Measurements from ENCODE around the gene NTNG1. TPM values are rescaled to one million over a fixed set of nuclear protein-coding genes. Genes with fewer than 3 reads are reported as not detected.

NTNG1 gene
- total RNA-seq, 1 donor from 2014 or later = 19.7 TPM

DNA sequence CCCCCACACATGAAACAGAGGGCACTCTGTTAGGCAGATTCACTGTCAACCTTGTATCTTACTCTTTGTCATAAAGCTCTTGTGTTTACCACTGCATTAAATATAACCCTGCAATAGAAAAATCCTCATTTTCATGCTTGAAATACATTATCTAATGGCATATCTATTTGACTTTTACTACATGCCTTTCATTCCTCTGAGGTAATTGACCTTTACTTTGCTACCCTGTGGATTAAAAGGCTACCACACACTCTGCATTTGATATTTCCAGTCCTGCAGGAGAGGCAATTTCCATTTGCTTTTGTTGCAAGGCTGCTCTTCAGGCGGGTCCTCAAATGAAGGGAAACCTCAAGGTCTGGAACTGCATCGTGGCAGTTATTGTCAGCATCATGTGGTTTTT is 238.0 kb downstream of the NTNG1 start:
- H3K9me3 Mint-ChIP-seq = no peaks in the 10 kb centered on the region
- H3K4me3 Mint-ChIP-seq = no peak overlapping the region
- H3K27ac Mint-ChIP-seq = no peak overlapping the region
- H3K36me3 Mint-ChIP-seq = no peaks in the 10 kb centered on the region
- H3K27me3 Mint-ChIP-seq = no peaks in the 10 kb centered on the region
- TF ChIP-seq, protein P1, sequence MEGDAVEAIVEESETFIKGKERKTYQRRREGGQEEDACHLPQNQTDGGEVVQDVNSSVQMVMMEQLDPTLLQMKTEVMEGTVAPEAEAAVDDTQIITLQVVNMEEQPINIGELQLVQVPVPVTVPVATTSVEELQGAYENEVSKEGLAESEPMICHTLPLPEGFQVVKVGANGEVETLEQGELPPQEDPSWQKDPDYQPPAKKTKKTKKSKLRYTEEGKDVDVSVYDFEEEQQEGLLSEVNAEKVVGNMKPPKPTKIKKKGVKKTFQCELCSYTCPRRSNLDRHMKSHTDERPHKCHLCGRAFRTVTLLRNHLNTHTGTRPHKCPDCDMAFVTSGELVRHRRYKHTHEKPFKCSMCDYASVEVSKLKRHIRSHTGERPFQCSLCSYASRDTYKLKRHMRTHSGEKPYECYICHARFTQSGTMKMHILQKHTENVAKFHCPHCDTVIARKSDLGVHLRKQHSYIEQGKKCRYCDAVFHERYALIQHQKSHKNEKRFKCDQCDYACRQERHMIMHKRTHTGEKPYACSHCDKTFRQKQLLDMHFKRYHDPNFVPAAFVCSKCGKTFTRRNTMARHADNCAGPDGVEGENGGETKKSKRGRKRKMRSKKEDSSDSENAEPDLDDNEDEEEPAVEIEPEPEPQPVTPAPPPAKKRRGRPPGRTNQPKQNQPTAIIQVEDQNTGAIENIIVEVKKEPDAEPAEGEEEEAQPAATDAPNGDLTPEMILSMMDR (conservative IDR thresholded peaks at IDR 0.05) = no peak
- DNase-seq (ENCODE audit: extremely low spot score, unreplicated experiment) = no peak
- peaks cover 4% of the 10 kb centered on the region for H3K4me1 Mint-ChIP-seq (ENCODE audit: unreplicated experiment)

DNA sequence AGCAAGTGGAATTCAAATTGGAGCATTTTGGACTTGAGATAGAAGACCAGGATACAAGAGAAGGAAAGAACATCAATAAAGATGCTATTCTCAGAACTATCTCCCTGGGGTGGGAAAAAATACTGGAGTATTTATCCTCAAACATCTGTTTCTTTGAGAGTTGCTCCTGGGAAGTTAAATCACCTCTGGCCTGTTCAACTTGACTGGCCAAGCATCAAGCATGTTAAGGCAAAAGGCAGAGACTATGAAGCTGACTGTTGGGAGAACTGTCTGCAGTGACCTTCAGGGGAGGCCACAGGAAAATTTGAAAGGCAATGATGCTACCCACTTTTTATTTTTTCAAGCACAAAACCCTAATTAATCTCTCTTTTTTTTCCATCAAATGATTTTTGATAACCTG is 239.0 kb downstream of the NTNG1 start:
- H3K4me3 Mint-ChIP-seq = no peak overlapping the region
- H3K36me3 Mint-ChIP-seq = no peaks in the 10 kb centered on the region

DNA sequence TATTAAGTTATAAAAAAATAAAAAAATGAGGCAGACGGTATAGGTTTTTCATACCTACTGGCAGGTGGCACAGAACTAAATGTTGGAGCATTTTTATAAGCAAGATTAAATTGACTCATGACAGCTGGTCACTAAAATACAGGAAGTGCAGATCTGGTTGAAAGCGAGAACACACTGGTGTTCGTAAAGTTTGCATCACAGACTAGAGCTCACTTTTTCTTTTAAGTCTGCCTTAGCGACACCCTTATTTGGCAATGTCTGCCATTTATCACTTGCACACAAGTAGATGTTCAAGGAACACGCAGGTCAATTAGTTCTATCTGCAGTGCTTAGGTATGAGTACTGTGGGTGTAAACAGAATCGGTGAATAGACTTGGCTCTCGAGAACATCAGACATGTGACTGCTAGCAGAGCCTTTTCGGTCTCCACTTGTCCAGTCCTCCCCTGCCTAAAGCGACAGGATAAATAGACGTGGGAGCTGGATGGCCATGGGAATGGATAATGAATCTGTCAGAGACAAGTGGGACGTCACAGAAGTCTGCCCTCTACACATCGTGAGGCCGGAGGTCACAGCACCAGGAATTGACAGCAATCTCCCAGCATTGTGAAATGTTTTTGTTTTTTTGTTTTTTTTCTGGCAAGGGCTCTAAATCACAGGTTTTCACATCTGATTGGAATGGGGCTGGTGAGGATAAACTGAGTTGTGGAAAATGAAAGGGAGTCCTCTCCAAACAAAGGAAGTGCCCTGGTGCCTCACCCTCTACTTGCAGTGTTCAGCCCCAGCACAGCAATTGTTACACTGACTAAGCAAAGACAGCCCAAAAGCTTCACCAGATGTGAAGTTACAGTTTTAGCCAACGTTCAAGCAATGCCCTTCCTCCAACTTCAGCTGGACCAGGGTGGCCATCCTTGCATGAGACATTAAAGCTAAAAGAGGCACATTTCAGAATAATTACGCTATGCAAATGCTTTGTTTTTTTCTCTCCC is 248.9 kb downstream of the NTNG1 start:
- Mint-ChIP-seq H3K4me3 (no peak overlapping the region), H3K9me3 (peaks cover 7% of the 10 kb centered on the region), H3K4me1 (ENCODE audit: unreplicated experiment) (peaks cover 7% of the 10 kb centered on the region), H3K36me3 (no peaks in the 10 kb centered on the region), H3K27ac (no peak overlapping the region), H3K27me3 (no peaks in the 10 kb centered on the region)
- DNase-seq (ENCODE audit: extremely low spot score, unreplicated experiment) = no peak
- TF ChIP-seq, protein P1 (conservative IDR thresholded peaks at IDR 0.05) = no peak

More for the DNA sequence above, 239.0 kb downstream of the NTNG1 start:
- Mint-ChIP-seq H3K9me3 (no peaks in the 10 kb centered on the region), H3K4me1 (ENCODE audit: unreplicated experiment) (peaks cover 4% of the 10 kb centered on the region), H3K27ac (no peak overlapping the region), H3K27me3 (no peaks in the 10 kb centered on the region)
- no peak for DNase-seq (ENCODE audit: extremely low spot score, unreplicated experiment)
- TF ChIP-seq, protein P1 (conservative IDR thresholded peaks at IDR 0.05) = no peak

DNA sequence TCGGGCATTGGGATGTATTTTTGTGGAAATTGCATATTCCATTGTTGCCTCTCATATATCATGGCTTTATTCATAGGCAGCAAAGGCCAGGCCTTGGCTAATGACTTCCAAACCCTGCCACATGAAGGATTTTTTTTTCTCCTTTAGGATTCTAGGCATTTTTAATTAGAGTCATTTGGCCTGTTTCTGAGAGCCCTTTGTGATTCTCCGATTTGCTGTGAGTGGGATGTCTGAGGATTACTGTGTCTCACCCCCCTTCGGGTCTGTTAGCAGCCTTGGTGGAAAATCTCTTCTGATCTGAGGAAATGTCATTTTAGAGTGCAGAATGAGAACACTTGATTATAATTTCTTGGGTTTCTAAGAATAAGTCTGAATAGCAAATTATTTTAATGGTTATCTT is 253.5 kb downstream of the NTNG1 start:
- TF ChIP-seq, protein P1 (conservative IDR thresholded peaks at IDR 0.05) = no peak
- DNase-seq (ENCODE audit: extremely low spot score, unreplicated experiment) = no peak
- H3K27me3 Mint-ChIP-seq = no peaks in the 10 kb centered on the region
- no peak overlapping the region for H3K27ac Mint-ChIP-seq
- H3K4me1 Mint-ChIP-seq (ENCODE audit: unreplicated experiment) = peaks cover 20% of the 10 kb centered on the region
- H3K9me3 Mint-ChIP-seq = peaks cover 7% of the 10 kb centered on the region
- no peaks in the 10 kb centered on the region for H3K36me3 Mint-ChIP-seq
- H3K4me3 Mint-ChIP-seq = no peak overlapping the region

DNA sequence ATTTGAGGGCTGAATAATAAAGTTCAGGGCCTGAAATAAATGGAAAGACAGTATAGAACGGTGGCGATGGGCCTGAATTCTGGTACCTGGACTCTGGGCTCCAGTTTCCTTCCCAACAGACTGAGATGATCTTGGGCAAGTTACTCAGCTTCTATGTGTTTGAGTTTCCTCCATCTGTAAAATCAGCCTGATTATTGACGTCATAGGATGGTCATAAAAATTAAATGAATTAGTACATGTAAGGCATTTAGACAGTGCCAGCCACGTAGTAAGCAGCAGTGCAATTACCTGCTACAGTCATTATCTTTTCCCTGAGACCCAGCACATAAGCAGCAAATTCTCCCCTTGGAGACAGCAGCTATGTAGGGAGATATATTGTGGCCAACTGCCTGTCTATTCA is 260.9 kb downstream of the NTNG1 start:
- no peaks in the 10 kb centered on the region for H3K9me3 Mint-ChIP-seq
- no peak overlapping the region for H3K27ac Mint-ChIP-seq
- DNase-seq (ENCODE audit: extremely low spot score, unreplicated experiment) = no peak
- no peak overlapping the region for H3K4me3 Mint-ChIP-seq
- H3K27me3 Mint-ChIP-seq = no peaks in the 10 kb centered on the region
- H3K36me3 Mint-ChIP-seq = no peaks in the 10 kb centered on the region
- peaks cover 4% of the 10 kb centered on the region for H3K4me1 Mint-ChIP-seq (ENCODE audit: unreplicated experiment)
- TF ChIP-seq, protein P1 (conservative IDR thresholded peaks at IDR 0.05) = no peak
